ENCODE results near the gene RAD51C.
A peak's percentile ranks its signal among the peaks of the same experiment; 100 is the strongest.
"Not testable (repeated sequence)": the region's sequence is repeated elsewhere in the genome, so short reads cannot be mapped to it uniquely, and the experiment has no call there.

Gene RAD51C

DNA sequence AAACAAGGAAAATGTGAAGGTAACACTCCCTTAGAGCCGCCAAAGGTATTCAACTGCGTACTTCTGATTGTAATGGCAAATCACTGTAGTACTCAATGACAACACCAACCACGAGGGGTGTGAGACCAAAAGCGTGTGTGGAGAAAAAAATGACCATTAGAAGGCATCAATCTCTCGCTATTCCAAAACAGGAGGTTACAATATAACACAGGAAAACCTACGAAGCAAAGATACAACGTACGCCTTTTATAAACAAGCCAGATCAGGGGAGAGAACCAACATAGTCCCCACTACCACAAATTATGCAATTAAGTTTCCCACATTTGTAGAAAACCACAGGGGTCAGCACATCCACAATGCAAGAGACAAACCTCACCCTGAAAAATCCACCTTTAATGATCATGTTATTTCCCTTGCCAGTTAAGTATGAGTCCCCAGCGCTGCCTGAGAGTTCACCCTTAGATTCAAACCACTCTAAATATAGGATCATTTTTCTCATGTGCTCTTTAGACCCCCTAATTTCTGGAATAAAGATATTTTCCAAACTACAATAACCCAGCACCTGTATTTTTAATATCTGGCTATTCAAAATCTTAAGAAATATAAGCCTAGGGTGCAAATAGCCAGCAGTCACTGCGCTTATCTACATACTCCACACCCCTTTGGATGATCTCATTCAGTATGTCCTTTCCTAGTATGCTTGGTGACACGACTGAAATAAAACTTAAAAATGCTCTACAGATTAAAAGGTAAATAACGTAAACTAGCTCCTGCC is 13.0 kb upstream of the RAD51C start:
- Histone ChIP-seq H3K36me3 (ENCODE audit: insufficient read depth, low read length) (no peaks in the 10 kb centered on the region), H3K9ac (ENCODE audit: insufficient read length) (no peak overlapping the region), H3K27ac (peak overlapping the region; percentile 11; the same call in 1 of the 2 replicates), H3K9me3 (ENCODE audit: low read depth, low read length) (no peaks in the 10 kb centered on the region), H3K4me3 (no peak overlapping the region)
- TF ChIP-seq EZH2 (IDR thresholded peaks at IDR 0.05) (no peak), POLR2AphosphoS5 (IDR thresholded peaks at IDR 0.05; ENCODE audit: borderline replicate concordance, low read depth, low read length) (peak; percentile 100), FOXP2 (optimal IDR thresholded peaks at IDR 0.05; ENCODE audit: control extremely low read depth, extremely low read length, insufficient read depth) (no peak)
- DNase-seq (ENCODE audit: low read depth, low spot score), result no peak

DNA sequence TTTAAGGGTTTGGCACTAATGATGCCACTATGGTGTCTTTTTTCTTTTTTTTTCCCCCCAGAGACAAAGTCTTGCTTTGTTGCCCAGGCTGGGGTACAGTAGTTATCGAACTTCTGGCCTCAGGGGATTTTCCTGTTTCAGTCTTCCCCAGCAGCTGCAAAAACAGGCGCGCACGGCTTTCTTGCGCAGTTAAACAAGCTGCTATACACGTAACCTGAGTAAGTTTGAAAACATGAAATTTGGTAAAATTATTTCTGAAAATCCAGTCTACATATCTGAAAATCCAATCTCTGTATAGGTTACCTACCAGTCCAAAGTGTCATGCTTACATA is 12.4 kb upstream of the RAD51C start:
- TF ChIP-seq POLR2AphosphoS5 (IDR thresholded peaks at IDR 0.05; ENCODE audit: borderline replicate concordance, low read depth, low read length) (no peak), EZH2 (IDR thresholded peaks at IDR 0.05) (no peak)
- Histone ChIP-seq H3K27ac (0 out of 2 replicates have a peak overlapping the region, but pooled peaks have one; percentile 6), H3K36me3 (ENCODE audit: insufficient read depth, low read length) (no peaks in the 10 kb centered on the region), H3K9ac (ENCODE audit: insufficient read length) (no peak overlapping the region), H3K9me3 (ENCODE audit: low read depth, low read length) (no peaks in the 10 kb centered on the region), H3K4me3 (no peak overlapping the region)
- no peak for DNase-seq (ENCODE audit: low read depth, low spot score)

DNA sequence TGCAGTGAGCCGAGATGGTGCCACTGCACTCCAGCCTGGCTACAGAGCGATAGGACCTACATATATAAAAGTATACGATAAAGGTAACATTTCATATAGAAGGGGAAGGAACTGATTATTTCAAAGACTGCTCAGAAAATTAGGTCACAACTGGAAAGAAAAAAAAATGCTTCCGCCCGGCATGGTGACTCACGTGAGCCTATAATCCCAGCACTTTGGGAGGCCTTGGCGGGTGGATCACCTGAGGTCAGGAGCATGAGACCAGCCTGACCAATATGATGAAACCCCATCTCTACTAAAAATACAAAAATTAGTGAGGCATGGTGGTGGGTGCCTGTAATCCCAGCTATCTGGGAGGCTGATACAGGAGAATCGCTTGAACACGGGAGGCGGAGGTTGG is 8.4 kb upstream of the RAD51C start:
- no peak overlapping the region for H3K4me3 ChIP-seq
- no peaks in the 10 kb centered on the region for H3K9me3 ChIP-seq (ENCODE audit: low read depth, low read length)
- H3K9ac ChIP-seq (ENCODE audit: insufficient read length), result no peak overlapping the region
- H3K36me3 ChIP-seq (ENCODE audit: insufficient read depth, low read length), result no peaks in the 10 kb centered on the region
- TF ChIP-seq EZH2 (IDR thresholded peaks at IDR 0.05), result no peak
- no peak overlapping the region for H3K27ac ChIP-seq
- DNase-seq (ENCODE audit: low read depth, low spot score), result no peak

DNA sequence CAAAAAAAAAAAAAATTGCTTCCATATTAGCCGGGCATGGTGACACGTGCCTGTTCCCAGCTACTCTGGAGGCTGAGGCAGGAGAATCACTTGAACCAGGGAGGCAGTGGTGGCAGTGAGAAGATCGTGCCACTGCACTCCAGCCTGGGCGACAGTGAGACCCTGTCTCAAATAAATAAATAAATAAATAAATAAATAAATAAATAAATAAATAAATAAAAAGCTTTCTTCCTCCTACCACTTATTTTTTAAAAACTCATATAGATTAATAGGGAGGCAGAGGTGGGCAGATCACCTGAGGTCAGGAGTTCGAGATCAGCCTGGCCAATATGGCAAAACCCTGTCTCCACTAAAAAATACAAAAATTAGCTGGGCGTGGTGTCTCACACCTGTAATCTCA is 7.9 kb upstream of the RAD51C start:
- DNase-seq (ENCODE audit: low read depth, low spot score); H3K4me3 ChIP-seq; H3K27ac ChIP-seq; H3K9ac ChIP-seq (ENCODE audit: insufficient read length); H3K36me3 ChIP-seq (ENCODE audit: insufficient read depth, low read length); H3K9me3 ChIP-seq (ENCODE audit: low read depth, low read length): not testable (repeated sequence)

DNA sequence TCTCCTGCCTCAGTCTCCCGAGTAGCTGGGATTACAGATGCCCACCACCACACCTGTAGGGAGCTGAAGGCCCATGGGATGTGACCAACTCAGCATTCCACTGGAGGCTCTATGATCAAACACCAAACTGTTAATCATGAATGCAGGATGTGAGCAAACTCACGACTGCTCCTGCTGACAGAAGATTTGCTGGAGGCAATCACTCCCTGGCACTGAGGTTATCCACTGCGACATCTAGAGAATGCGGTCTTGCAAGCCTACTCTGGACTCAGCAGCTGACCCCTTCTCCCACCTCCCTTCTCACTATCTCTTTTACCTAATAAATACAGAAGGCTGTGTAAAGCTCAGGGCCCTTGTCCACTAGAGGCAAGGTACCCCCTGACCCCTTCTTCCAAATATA is 5.4 kb upstream of the RAD51C start:
- DNase-seq (ENCODE audit: low read depth, low spot score), result no peak
- no peaks in the 10 kb centered on the region for H3K9me3 ChIP-seq (ENCODE audit: low read depth, low read length)
- no peaks in the 10 kb centered on the region for H3K36me3 ChIP-seq (ENCODE audit: insufficient read depth, low read length)
- H3K9ac ChIP-seq (ENCODE audit: insufficient read length), result no peak overlapping the region
- TF ChIP-seq EZH2 (IDR thresholded peaks at IDR 0.05) (no peak), POLR2AphosphoS5 (IDR thresholded peaks at IDR 0.05; ENCODE audit: borderline replicate concordance, low read depth, low read length) (no peak), FOXP2 (optimal IDR thresholded peaks at IDR 0.05; ENCODE audit: control extremely low read depth, extremely low read length, insufficient read depth) (no peak)
- no peak overlapping the region for H3K27ac ChIP-seq
- H3K4me3 ChIP-seq, result no peak overlapping the region

DNA sequence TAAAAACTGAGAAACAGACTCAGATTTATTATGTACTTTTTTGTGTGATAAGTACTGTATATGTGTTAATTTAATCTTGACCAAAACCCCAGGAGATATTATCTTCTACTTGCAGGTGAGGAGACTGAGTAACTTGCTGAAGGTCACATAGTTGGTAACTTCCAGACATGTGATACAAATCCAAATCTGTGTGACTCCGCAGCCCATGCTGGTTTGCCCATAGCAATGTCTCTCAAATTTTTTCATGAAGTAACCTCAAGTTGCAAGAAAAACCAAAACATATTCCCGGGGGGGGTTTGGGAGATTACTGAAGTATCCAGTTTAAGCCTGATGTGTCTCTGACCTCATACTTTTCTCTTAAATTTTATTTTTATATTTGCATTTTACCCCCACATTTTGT is 3.9 kb upstream of the RAD51C start:
- Histone ChIP-seq H3K36me3 (ENCODE audit: insufficient read depth, low read length) (no peaks in the 10 kb centered on the region), H3K4me3 (no peak overlapping the region), H3K9ac (ENCODE audit: insufficient read length) (peak overlapping the region; percentile 26), H3K27ac (peak overlapping the region; percentile 70), H3K9me3 (ENCODE audit: low read depth, low read length) (no peaks in the 10 kb centered on the region)
- DNase-seq (ENCODE audit: low read depth, low spot score), result no peak
- TF ChIP-seq POLR2AphosphoS5 (IDR thresholded peaks at IDR 0.05; ENCODE audit: borderline replicate concordance, low read depth, low read length), result no peak
- no peak for TF ChIP-seq FOXP2 (optimal IDR thresholded peaks at IDR 0.05; ENCODE audit: control extremely low read depth, extremely low read length, insufficient read depth)
- TF ChIP-seq EZH2 (IDR thresholded peaks at IDR 0.05), result no peak

DNA sequence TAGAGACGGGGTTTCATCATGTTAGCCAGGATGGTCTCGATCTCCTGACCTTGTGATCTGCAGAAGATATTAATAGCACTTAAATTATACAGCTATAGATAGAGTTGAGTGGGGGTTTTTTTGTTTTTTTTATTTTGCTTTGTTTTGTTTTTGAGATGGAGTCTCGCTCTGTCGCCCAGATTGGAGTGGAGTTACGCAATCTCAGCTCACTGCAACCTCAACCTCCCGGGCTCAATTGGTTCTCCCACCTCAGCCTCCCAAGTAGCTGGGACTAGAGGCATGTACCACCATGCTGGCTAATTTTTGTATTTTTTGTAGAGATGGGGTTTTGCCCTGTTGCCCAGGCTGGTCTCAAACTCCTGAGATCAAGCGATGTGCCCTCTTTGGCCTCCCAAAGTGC is 2.4 kb upstream of the RAD51C start:
- H3K9ac ChIP-seq (ENCODE audit: insufficient read length); H3K36me3 ChIP-seq (ENCODE audit: insufficient read depth, low read length); H3K4me3 ChIP-seq; H3K9me3 ChIP-seq (ENCODE audit: low read depth, low read length); DNase-seq (ENCODE audit: low read depth, low spot score); H3K27ac ChIP-seq: not testable (repeated sequence)

DNA sequence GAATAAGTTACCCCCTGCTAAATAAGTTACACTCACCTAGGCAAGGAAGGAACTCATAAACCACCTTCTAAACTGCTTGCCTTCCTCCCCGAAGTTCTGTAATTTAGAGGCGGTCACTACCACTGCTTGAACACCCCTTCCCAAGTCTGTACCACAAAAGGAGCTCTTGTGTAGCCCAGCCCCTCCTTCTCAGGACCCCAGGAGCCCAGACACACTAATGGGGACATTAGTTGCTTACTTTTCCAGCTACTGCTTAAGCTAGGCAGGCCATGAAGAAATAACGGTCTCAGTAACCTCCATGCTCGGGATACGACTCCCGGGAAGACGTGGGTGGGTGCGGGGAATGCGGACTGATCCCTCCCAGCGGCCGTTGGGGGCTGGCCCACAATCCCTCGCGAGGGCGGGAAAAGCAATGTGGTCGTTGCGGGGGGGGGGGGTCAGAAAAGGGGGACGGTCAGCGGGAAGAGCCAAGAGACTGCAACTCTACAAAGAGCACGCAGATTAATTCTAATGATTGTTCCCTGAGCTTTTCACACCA is 632 bp upstream of the RAD51C start, which contains the start of gene TEX14:
TSS of gene TEX14 (minus strand) at position 345 of the 538 bp plus-strand sequence. CDS start 40,044 bp downstream, outside the sequence.
- H3K36me3 ChIP-seq (ENCODE audit: insufficient read depth, low read length), result peaks cover 11% of the 10 kb centered on the region
- H3K9me3 ChIP-seq (ENCODE audit: low read depth, low read length), result no peaks in the 10 kb centered on the region
- H3K27ac ChIP-seq, result peak within 1 kb of the TSS; percentile 88
- peak within 1 kb of the TSS; percentile 87 for H3K9ac ChIP-seq (ENCODE audit: insufficient read length)
- DNase-seq (ENCODE audit: low read depth, low spot score), result no peak
- peak within 1 kb of the TSS; percentile 89 for H3K4me3 ChIP-seq
- TF ChIP-seq EZH2 (IDR thresholded peaks at IDR 0.05), result no peak
- TF ChIP-seq FOXP2 (optimal IDR thresholded peaks at IDR 0.05; ENCODE audit: control extremely low read depth, extremely low read length, insufficient read depth), result no peak
- no peak for TF ChIP-seq POLR2AphosphoS5 (IDR thresholded peaks at IDR 0.05; ENCODE audit: borderline replicate concordance, low read depth, low read length)

DNA sequence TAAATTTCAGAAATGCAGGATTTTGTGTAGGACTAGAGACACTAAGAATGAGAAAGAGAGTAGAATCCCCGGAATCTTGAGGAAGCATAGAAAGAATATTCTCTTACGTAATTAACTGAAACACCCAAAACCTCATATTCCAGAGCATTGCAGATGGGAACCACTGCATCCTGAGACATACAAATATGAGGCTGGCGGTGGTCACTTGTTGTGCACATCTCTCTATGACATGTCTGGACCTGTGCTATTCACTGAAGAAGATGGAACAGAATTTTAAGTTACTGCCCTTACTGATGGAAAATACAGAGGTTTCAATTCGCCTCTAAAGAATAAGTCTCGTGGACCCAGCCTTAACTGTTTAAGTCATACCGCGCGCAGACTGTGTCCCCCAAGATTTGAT is 806 bp downstream of the RAD51C start:
- Histone ChIP-seq H3K27ac (peak overlapping the region; percentile 88), H3K9ac (ENCODE audit: insufficient read length) (peak overlapping the region; percentile 87), H3K36me3 (ENCODE audit: insufficient read depth, low read length) (peaks cover 15% of the 10 kb centered on the region), H3K4me3 (peak overlapping the region; percentile 89), H3K9me3 (ENCODE audit: low read depth, low read length) (no peaks in the 10 kb centered on the region)
- no peak for DNase-seq (ENCODE audit: low read depth, low spot score)
- TF ChIP-seq EZH2 (IDR thresholded peaks at IDR 0.05) (no peak), POLR2AphosphoS5 (IDR thresholded peaks at IDR 0.05; ENCODE audit: borderline replicate concordance, low read depth, low read length) (no peak), FOXP2 (optimal IDR thresholded peaks at IDR 0.05; ENCODE audit: control extremely low read depth, extremely low read length, insufficient read depth) (no peak)

Measured in SK-N-MC (cell line).